ENCODE results near the gene ARPIN. TPM values are rescaled to one million over a fixed set of nuclear protein-coding genes. Genes with fewer than 3 reads are reported as not detected.

The ARPIN gene
- total RNA-seq, 1 donor from 2014 or later: 13.3 TPM

DNA sequence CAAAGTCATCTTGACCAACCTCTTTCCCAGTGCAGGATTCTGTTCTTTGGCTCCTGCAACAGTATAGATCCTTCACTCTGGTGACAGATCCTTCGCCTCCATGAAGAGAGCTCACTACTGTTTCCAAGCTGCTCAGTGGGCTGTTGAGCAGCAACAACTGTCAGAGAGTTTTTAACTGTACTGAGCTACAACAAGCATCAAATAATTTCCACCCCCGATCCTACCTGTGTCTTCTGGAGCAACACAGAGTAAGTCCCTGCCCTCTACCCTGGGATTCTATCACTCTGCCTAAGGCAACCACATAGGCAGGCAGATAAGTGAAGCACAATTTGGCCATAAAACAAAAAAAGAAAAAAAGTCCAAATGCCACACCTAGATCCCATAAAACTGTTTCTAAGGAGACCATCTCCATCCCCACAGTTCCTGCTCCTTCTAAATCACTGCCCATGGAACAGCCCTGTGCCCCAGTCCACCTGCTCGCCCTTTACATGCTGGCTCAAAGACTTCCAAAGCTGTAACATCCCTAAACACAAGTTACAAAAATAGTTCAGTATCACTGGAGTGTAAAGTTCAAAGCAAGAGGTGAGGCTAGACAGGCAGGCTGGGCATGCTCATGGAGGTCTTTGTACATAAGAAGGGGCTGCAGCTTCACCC lies 60.3 kb downstream of the ARPIN start:
- no peaks in the 10 kb centered on the region for H3K27me3 Mint-ChIP-seq (ENCODE audit: unreplicated experiment)
- peaks cover 19% of the 10 kb centered on the region for H3K36me3 Mint-ChIP-seq (ENCODE audit: low read depth, unreplicated experiment)
- H3K4me3 Mint-ChIP-seq (ENCODE audit: unreplicated experiment): no peak overlapping the region
- no peak for DNase-seq (ENCODE audit: low spot score)
- H3K4me1 Mint-ChIP-seq (ENCODE audit: unreplicated experiment): no peaks in the 10 kb centered on the region
- TF ChIP-seq, protein P1, sequence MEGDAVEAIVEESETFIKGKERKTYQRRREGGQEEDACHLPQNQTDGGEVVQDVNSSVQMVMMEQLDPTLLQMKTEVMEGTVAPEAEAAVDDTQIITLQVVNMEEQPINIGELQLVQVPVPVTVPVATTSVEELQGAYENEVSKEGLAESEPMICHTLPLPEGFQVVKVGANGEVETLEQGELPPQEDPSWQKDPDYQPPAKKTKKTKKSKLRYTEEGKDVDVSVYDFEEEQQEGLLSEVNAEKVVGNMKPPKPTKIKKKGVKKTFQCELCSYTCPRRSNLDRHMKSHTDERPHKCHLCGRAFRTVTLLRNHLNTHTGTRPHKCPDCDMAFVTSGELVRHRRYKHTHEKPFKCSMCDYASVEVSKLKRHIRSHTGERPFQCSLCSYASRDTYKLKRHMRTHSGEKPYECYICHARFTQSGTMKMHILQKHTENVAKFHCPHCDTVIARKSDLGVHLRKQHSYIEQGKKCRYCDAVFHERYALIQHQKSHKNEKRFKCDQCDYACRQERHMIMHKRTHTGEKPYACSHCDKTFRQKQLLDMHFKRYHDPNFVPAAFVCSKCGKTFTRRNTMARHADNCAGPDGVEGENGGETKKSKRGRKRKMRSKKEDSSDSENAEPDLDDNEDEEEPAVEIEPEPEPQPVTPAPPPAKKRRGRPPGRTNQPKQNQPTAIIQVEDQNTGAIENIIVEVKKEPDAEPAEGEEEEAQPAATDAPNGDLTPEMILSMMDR (IDR thresholded peaks at IDR 0.05; ENCODE audit: unreplicated experiment): no peak
- H3K27ac Mint-ChIP-seq (ENCODE audit: unreplicated experiment): no peak overlapping the region
- no peaks in the 10 kb centered on the region for H3K9me3 Mint-ChIP-seq (ENCODE audit: unreplicated experiment)

DNA sequence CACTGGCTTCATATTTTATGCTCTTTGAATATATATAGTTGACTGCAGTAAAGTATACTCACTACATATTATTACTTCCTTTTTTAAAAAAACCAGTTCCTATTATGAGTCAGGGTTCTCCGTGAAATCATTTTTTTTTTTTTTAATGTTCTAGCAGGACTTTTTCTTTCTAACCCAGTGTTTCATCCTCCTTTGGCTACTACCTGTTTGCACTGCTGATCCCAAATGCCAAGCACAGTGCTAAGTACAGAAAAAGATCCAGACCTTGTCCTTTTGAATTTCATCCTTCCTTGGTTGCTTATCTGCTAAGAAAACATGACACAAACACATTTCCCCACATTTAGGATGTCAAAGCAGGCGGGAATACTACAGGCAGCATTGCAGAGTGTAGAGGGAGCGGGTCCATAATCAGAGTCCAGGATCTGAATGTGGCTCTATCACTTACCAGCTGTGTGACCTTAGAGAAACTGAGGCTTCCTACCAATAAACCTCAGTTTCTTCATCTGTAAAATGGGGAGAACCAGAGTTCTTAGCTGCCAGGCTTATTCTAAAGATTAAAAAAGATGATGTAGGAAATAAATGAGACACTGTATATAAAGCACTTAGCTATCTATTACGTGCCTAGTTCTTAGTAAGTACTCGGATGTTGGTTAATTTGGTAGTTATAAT lies 60.9 kb downstream of the ARPIN start:
- DNase-seq (ENCODE audit: low spot score): no peak
- Mint-ChIP-seq H3K4me3 (ENCODE audit: unreplicated experiment) (no peak overlapping the region), H3K27me3 (ENCODE audit: unreplicated experiment) (no peaks in the 10 kb centered on the region), H3K27ac (ENCODE audit: unreplicated experiment) (no peak overlapping the region), H3K36me3 (ENCODE audit: low read depth, unreplicated experiment) (peaks cover 16% of the 10 kb centered on the region), H3K4me1 (ENCODE audit: unreplicated experiment) (no peaks in the 10 kb centered on the region), H3K9me3 (ENCODE audit: unreplicated experiment) (no peaks in the 10 kb centered on the region)
- TF ChIP-seq, protein P1 (IDR thresholded peaks at IDR 0.05; ENCODE audit: unreplicated experiment): no peak

DNA sequence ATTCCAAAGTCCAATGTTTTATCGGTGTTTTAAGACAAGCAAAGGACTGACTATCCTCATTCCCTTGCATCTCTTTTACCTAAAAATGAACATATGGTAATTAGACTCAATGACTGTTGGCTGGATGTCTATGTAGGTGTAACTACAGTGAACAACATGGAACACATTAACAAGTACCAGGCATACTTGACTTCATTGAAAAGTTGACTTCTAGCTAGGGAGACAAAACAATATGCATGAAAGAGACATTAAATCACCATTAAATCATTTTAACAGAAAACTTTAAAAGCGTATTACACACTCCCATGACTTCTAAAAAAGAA lies 63.8 kb downstream of the ARPIN start:
- TF ChIP-seq, protein P1 (IDR thresholded peaks at IDR 0.05; ENCODE audit: unreplicated experiment): no peak
- Mint-ChIP-seq H3K27ac (ENCODE audit: unreplicated experiment) (no peak overlapping the region), H3K9me3 (ENCODE audit: unreplicated experiment) (no peaks in the 10 kb centered on the region), H3K27me3 (ENCODE audit: unreplicated experiment) (no peaks in the 10 kb centered on the region), H3K4me3 (ENCODE audit: unreplicated experiment) (no peak overlapping the region), H3K36me3 (ENCODE audit: low read depth, unreplicated experiment) (peaks cover 15% of the 10 kb centered on the region), H3K4me1 (ENCODE audit: unreplicated experiment) (no peaks in the 10 kb centered on the region)
- DNase-seq (ENCODE audit: low spot score): no peak

DNA sequence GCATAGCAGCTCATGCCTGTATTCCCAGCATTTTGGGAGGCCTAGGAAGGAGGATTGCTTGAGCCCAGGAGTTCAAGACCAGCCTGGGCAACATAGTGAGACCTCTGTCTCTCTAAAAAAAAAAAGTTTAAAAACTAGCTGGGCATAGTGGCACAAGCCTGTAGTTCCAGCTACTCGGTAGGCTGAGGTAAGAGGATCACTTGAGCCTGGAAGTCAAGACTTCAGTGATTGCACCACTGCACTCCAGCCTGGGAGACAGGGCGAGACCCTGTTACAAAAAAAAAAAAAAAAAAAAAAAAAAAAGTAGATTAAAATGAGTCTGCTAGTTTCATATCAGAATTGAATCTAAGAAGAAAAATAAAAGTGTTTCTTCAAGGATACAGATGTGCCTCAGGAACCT lies 65.7 kb downstream of the ARPIN start:
- Mint-ChIP-seq H3K4me1 (ENCODE audit: unreplicated experiment) (no peaks in the 10 kb centered on the region), H3K27ac (ENCODE audit: unreplicated experiment) (no peak overlapping the region), H3K4me3 (ENCODE audit: unreplicated experiment) (no peak overlapping the region), H3K27me3 (ENCODE audit: unreplicated experiment) (no peaks in the 10 kb centered on the region), H3K9me3 (ENCODE audit: unreplicated experiment) (no peaks in the 10 kb centered on the region), H3K36me3 (ENCODE audit: low read depth, unreplicated experiment) (peaks cover 4% of the 10 kb centered on the region)
- TF ChIP-seq, protein P1 (IDR thresholded peaks at IDR 0.05; ENCODE audit: unreplicated experiment): no peak
- DNase-seq (ENCODE audit: low spot score): no peak

DNA sequence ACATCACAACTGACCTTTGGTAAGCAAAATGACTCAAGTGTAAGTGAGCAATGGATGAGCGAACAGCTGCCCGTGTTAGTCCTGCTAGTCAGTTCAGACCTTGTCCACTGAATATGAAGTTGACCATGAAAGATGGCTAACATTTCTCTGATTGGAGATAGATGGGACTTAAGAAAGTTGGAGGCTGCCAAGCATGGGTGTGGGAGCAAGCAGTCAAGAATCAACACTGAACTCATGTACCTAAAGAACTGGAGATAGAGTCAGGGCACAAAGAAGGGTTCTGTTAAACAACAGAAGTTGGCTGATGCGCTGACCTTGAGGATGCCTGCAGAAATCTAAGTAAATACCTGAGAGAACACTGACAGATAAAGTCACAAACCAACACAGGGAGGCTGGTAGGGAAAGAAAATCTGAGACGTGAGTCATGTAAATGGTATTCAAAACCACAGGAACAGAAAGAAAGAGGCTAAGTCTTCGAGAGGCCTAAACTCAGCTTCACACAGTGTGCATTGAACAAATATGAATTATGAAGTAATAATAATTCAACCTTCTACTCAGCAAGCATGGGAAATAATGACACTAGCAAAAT lies 67.4 kb downstream of the ARPIN start:
- Mint-ChIP-seq H3K27ac (ENCODE audit: unreplicated experiment) (no peak overlapping the region), H3K36me3 (ENCODE audit: low read depth, unreplicated experiment) (peaks cover 4% of the 10 kb centered on the region), H3K9me3 (ENCODE audit: unreplicated experiment) (no peaks in the 10 kb centered on the region), H3K27me3 (ENCODE audit: unreplicated experiment) (no peaks in the 10 kb centered on the region), H3K4me1 (ENCODE audit: unreplicated experiment) (no peaks in the 10 kb centered on the region), H3K4me3 (ENCODE audit: unreplicated experiment) (no peak overlapping the region)
- TF ChIP-seq, protein P1 (IDR thresholded peaks at IDR 0.05; ENCODE audit: unreplicated experiment): no peak
- no peak for DNase-seq (ENCODE audit: low spot score)

Data from endothelial cell (in vitro differentiated cells).